Activated T-cell treated with anti-CD3 and anti-CD28 coated beads for 4 hours (primary cell): Measurements from ENCODE around the gene KHDC1.
A peak's percentile ranks its signal among the peaks of the same experiment; 100 is the strongest.
"Not testable (repeated sequence)": the region's sequence is repeated elsewhere in the genome, so short reads cannot be mapped to it uniquely, and the experiment has no call there.

Experiments
- DNase-seq: peaks from one replicate; pipeline ENCODE4 v3.0.0-alpha.2; 2020

Gene KHDC1, protein sequence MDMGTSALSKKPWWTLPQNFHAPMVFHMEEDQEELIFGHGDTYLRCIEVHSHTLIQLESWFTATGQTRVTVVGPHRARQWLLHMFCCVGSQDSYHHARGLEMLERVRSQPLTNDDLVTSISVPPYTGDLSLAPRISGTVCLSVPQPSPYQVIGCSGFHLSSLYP

DNA sequence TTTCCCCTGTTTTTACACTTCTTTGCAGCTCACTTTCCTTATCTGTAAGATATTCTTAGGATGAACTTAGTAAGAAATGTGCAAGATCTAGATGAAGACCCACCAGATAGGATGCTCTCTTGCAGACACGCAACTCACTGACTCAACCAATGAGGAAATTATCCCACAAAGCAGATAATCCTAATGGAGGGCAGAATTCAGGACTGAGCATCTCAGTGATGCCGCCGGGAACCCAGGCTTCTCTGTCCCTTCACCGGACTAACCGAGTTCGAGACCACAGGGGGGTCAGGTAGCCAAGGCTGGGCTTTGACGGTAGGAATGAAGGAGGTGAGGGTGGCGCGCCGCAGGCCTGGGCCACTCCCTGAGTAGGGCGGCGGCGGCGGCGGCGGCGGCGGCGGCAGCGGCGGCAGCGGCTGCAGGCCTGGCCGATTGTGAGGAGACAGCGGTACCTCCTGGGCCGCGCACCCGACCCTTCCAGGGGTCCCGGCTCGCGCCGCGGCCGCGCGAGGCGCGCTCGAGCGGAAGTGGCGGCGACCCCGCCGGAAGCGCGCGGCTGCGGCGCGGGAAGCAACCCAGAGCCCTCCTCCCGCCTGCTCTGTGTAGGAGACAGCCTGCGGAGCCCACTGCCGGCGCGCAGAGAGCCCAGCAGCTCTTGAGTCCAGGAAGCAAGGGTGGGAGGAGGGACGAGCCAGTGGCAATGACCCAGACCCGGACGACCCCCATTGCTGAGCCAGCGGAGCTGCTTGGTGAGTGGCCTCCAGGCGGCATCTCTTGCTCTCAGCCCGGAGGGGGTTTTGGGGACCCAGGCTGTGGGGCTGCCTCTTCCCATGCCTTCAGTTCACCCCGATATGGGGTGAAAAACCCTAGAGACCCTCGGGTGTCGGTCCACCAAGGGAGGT is at the start of gene KHDC1:
KHDC1 (minus strand) TSS at position 526 of the 899 bp plus-strand sequence. CDS start 20,679 bp downstream, outside the sequence.
- peak; percentile 30 for DNase-seq

DNA sequence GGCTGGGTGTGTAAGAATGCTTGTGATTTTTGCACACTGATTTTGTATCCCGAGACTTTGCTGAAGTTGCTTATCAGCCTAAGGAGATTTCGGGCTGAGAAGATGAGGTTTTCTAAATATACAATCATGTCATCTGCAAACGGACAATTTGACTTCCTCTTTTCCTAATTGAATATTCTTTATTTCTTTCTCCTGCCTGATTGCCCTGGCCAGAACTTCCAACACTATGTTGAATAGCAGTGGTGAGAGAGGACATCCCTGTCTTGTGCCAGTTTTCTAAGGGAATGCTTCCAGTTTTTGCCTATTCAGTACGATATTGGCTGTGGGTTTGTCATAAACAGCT is 47.5 kb upstream of the KHDC1 start:
- DNase-seq: not testable (repeated sequence)

DNA sequence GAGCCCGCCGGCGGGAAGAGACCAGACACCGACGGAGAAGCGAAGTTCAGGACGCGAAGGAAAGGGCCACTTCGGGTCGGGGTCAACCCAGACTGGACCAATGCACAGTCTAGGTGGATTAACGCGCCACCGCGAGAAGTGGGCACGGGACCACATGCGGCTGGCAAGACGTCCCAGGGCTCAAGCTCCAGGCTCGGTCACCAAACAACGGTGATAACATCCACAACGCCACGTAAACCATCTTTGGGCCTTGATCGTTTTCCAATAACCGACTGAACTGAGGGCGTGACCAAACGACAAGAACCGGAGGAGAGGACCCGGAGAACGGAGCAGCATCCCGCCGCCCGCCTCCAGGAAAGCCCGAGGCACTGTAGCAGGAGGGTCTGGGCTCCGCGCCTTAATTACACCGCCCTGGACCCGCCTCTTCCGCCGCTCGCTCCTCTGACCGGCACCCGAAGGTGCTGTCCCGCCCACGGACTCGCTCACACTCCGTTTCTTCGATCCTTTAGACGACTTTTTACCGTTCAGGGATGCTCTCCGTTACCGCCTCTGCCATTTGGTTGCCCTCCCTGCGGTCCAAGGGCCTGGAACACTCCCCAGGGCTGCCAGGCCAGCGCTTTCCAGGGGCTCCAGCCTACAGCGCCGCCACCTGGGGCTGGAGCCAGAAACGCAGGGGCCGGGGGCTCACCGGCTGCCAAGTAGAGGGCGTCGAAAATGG is 46.9 kb upstream of the KHDC1 start:
- peak; percentile 28 for DNase-seq

DNA sequence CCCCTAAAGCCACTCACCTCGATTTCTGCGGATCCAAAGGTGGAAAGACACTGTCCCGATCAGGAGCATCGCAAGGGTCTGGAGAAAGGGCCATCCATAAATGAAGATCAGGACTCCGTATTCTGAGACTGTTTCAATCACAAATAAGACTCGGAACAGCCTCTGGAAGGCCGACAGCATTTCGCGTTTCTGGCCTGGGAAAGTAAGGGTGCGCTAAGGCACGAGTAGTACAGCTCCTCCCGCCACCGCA is 46.5 kb upstream of the KHDC1 start:
- DNase-seq: no peak

DNA sequence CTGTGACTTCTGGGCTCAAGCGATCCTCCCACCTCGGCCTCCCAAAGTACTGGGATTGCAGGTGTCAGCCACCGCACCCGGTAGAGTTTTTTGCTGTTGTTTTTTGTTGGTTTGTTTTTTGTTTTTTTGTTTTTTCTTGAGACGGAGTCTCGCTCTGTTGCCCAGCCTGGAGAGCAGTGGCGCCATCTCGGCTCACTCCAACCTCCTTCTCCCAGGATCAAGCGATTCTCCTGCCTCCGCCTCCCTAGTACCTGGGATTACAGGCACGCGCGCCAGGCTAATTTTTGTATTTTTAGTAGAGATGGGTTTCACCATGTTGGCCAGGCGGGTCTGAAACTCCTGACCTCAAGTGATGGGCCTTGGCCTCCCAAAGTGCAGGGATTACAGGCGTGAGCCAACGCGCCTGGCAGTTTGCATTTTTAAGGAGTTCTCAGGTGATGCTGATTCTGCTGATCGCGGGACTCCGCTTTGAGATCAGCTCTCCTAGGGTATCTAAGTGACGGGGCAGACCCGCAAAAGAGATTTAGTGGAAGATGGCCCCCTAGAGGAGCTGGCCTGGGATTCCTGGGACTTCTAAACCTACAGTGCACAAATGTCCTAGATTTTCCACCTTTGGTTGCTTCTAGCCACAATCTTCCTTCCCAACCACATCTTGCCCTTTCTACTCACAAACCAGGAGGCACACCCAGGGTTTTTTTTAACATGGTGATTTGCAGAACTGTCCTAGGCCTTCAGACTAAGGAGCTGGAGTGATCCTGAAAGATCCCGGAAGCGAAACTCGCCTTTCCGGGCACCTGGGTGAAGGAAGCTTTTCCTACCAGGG is 45.9 kb upstream of the KHDC1 start:
- DNase-seq: no peak

DNA sequence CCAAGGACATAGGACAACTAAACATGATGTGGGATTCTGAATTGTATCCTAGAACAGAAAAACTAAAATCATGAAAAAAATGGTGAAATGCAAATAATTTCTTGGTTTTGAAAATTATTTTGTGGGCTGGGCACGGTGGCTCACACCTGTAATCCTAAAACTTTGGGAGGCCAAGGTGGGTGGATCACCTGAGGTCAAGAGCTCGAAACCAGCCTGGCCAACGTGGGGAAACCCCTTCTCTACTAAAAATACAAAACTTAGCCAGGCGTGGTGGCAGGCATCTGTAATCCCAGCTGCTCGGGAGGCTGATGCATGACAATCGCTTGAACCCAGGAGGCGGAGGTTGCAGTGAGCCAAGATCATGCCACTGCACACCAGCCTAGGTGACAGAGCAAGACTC is 40.8 kb upstream of the KHDC1 start:
- DNase-seq: not testable (repeated sequence)

DNA sequence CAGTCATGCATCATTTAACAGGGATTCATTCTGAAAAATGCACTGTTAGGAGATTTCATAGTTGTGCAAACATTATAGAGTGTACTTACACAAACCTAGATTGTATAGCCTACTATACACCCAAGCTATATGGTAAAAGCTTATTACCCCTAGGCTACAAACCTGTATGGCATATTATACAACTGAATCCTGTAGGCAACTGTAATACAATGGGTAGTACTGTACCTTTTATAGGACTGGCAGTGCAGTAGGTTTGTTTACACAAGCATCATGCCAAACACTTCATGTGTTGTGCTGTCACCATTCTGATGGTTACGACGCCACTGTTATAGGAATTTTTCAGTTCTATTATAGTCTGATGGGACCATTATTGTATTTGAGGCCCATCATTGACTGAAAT is 39.3 kb upstream of the KHDC1 start:
- DNase-seq: no peak

DNA sequence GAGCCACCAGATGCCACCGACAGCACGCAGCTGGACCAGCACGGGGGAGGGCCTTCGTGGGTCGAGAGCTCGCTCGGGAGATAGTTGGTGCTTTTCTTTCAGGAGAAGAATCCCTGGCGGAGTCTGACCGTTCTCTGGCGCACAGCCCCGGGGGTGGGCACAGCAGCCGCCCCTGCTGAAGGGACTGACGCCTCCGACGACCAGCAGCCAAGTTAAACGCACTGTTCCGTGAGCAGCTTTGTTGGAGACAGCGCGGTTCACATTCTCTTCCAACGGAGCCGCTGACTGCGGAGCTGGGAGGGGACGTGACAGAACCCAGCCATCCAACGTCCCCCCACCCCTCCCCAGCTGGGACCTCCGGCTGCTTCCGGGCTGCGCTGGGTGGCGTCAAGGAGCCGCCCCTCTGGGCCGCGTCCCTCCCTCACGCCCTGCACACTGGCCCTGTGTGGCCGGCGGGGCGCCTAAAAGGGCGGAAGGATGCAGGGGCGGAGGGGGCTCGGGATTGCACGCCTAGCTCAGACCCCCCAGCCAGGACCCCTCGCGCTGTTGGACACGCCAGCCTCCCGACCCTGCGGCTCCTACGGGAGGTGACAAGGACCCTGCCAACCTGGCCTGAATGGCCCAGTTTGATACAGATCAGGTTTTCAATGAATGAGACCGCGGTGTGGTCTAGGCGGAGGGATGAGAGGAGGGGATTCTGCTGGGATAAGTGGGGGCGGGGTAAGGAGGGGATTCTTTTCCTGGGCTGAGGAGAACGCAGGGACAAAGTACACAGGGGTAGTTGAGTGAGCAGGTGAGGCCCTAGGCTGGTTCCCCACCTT is 36.4 kb upstream of the KHDC1 start:
- no peak for DNase-seq

DNA sequence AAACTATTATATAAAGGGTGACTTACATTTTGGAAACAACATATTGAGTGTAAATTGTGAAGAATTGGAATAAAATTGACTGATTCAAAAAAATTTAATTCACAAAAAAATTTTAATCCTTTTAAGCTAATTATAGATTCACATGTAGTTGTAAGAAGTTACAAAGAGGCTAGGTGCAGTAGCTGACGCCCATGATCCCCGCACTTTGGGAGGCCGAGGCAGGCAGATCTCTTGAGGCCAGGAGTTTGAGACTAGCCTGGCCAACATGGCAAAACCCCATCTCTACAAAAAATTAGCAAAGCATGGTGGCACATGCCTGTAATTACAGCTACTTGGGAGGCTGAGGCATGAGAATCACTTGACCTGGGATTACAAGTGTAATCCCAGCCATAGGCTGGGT is 30.3 kb upstream of the KHDC1 start:
- no peak for DNase-seq

DNA sequence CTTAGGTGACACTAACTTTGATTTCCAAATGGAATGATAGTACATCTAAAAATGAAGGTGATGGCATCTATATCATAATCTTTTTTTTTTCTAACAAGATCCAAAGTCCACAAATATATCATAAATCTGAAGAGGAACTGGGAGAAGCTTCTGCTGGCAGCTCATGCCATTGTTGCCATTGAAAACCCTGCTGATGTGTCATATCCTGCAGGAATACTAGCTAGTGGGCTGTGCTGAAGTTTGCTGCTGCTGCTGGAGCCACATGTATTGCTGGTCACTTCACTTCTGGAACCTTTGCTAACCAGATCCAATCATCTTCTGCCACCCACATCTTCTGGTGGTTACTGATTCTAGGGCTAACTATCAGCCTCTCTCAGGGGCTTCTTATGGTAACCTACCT is 27.4 kb upstream of the KHDC1 start:
- no peak for DNase-seq

DNA sequence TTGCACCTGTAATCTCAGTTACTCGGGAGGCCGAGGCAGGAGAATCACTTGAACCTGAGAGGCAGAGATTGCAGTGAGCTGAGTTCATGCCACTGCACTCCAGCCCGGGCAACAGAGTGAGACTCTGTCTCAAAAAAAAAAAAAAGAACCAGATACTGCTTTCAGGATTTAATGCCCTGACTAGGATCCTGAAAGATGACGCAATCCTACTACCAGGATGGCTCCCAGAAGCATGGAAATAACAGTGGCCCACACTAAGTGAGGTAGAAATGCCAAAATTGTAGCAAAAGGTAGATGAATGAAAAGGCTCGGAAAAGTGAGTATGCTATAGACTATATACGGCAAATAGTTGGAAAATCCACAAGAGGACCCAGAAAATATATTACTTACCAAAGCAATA is 23.8 kb upstream of the KHDC1 start:
- DNase-seq: no peak

DNA sequence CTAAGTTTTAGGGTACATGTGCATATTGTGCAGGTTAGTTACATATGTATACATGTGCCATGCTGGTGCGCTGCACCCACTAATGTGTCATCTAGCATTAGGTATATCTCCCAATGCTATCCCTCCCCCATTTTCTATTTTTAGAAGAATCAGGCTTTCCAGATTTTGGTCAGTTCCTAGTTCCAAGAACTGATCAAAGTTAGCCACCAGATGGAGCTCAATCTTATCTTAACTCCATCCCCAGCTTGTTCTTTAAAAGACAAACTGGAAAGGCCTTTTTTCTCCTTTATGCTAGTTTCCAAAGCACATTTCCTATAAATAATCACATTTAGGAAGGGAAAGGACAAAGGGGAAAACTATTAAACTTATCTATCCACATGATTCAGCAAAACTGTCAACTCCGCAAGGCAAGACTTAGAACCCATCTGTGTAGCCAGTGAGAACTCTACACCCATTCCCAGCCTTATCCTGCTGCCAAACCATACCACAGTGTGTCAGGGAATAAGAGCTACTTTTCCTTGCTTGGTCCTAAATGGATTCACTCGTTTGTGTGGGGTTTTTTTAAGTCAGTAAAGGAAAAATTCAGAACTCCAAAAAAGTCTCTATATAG is 22.8 kb upstream of the KHDC1 start:
- no peak for DNase-seq

DNA sequence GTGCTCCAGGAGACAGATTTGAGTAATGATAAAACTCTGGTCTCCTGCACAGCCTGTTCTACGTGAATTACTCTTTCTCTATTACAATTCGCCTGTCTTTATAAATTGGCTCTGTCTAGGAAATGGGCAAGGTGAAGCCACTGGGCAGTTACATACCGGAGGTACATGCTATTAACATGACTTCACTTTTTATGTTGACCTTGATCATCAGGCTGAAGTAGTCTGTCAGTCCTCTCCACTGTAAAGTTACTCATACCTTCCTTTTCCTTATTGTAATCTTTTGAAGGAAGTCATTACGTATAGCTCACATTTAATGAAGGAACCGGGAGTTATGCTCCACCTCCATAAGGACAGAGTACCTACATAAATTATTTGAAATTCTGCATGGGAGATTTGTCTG is 19.9 kb upstream of the KHDC1 start:
- DNase-seq: no peak

DNA sequence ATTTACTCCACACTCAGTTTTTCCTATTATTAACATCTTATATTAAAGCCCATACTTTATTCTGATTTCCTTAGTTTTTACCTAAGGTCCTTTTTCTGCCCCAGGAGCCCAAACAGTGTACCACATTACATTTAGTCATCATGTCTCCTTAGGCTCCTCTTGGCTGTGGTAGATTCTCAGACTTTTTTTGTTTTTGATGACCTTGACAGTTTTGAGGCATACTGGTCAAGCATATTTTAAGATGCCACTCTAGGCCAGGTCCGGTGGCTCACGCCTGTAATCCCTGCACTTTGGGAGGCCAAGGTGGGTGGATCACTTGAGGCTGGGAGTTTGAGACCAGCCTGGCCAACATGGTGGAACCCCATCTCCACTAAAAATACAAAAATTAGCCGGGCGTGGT is 18.7 kb upstream of the KHDC1 start:
- DNase-seq: not testable (repeated sequence)

DNA sequence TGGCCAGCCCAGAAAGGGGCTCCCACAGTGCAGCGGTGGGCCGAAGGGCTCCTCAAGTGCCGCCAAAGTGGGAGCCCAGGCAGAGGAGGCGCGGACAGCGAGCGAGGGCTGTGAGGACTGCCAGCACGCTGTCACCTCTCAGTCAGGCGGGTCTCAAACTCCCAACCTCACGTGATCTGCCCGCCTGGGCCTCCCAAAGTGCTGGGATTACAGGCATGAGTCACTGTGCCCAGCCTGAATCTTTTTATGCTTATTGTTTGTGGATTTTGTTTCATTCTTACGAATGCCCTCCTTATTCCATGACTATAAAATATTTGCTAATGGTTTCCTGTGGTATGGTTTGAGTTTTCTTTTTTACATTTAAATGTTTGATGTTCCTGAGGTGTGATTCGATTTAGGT is 6.3 kb upstream of the KHDC1 start:
- DNase-seq: not testable (repeated sequence)

DNA sequence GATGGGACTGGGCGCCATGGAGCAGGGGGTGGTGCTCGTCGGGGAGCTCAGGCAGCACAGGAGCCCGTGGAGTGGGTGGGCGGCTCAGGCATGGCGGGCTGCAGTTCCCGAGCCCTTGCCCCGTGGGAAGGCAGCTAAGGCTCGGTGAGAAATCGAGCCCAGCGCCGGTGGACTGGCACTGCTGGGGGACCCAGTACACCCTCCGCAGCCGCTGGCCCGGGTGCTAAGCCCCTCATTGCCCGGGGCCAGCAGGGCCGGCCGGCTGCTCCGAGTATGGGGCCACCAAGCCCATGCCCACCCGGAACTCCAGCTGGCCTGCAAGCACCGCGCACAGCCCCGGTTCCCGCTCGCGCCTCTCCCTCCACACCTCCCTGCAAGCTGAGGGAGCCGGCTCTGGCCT is 5.9 kb upstream of the KHDC1 start:
- DNase-seq: not testable (repeated sequence)

DNA sequence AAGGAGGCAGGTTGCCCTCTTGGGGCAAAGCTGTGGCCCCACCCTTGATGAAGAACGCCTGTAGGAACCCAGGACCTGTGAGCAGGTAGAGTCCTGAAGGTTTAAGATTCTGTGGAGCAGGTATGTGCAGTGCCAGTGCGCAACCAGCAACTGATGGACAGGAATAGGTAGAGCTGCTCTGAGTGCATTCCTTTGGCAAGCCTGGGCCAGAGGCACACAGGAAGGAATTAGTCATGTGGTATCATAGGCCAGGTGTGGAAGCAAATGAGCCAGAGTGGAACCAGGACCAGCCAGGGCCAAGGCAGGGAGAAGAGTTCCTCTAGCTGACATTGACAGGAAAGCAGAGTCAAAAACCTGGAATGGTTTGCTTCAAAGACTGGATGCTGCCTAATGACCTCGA is 1.4 kb upstream of the KHDC1 start:
- no peak for DNase-seq

DNA sequence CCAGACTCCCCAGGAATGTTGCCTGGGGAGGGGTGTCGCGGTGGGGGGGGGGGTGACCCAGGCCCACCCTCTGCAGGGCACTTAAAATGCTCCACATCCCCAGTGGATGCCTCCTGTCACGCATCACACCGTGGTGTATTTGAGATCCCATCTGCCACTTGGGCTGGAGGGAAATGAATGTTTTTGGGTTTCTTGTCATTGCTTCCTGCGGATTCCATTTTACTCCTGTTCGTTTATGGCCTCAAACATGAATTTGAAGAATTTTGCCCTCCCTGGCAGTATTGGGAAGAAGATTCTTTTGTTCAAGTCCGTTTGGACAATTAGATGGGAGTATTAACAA is 544 bp upstream of the KHDC1 start:
- DNase-seq: no peak

DNA sequence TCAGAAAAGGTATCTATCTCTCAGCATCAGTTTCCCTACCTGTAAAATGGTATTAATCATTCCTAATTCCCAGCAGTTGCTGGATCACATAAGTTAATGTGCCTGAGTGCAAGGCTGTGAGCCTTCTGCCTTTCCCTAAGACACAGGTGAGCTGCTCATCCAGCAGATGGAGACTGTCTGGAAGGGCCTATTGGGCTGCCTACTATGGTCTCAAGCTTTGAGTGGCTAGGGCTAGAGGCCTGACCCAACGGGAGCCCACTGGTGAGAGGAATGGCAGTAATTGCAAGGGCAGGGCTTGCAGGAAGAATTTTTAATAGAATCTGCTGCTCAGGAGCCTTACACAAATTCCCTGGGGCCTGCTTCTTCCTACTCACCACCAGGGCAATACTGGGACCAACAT is 4.3 kb downstream of the KHDC1 start:
- DNase-seq: no peak

DNA sequence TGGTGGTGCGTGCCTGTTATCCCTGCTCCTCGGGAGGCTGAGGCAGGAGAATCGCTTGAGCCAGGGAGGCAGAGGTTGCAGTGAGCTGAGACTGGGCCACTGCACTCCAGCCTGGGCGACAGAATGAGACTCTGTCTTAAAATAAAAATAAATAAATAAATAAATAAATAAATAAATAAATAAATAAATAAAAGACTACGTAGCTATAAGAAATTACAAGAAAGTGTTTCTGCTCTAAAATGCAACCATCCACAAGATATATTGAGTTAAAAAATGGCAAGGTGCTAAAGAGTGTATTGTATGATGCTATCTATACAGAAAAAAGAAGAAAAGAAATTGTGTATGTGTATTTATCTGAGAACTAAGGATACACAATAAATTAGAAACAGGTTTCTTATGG is 8.7 kb downstream of the KHDC1 start:
- not testable (repeated sequence) for DNase-seq

DNA sequence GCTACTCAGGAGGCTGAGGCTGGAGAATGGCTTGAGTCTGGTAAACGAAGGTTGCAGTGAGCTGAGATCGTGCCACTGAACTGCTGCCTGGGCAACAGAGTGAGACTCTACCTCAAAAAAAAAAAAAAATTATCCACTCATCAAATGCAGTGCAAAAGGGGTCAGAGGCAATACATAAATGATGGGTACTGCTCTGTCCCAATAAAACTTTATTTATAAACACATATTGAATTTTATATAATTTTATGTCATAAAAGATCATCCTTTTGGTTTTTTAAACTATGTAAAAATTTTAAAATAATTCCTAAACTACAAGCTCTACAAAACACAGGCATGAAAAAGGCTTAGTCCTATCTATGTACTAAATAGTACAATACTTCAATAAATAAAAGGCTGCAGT is 10.3 kb downstream of the KHDC1 start:
- DNase-seq: no peak

DNA sequence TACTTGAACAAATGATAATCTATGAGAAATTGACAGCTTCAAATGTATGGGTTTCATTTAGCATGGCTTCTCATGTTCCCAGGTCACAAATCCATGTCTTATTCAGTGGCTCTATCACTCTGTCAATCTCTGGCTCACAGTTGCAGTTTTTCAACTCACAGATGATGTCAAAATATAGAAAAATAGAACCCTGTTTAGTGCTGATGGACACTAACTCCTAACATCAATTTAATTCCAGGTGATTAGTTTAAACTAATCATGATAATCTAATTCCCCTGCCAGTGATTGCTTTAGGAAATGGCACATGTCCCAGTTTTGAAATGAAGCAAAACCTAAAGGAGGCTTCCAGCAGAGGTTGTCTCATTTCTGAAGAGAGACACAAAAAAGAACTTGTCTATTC is 13.0 kb downstream of the KHDC1 start:
- DNase-seq: no peak
